NCI-H460 (cell line): Measurements from ENCODE around the gene SLC22A31. TPM values are rescaled to one million over a fixed set of nuclear protein-coding genes. Genes with fewer than 3 reads are reported as not detected.
A peak's percentile ranks its signal among the peaks of the same experiment; 100 is the strongest.
"Not testable (repeated sequence)": the region's sequence is repeated elsewhere in the genome, so short reads cannot be mapped to it uniquely, and the experiment has no call there.

Experiments
- DNase-seq: peaks from one replicate; pipeline ENCODE4 v3.0.0-alpha.2; 2016; ENCODE audit warnings: low read depth; ENCODE audit errors: extremely low read depth
- total RNA-seq: library from RNA; depleted of rRNA; stranded (reverse); fragments of >200 nt; shearing (Covaris generic); gene quantifications from 2 replicates; pipeline ENCODE4 v1.2.3, GENCODE V29; 2014

SLC22A31 gene
- total RNA-seq, 1 experiment from 2014 or later = not detected

GRCh38 chr16:89194340-89195311, 5.7 kb downstream of the SLC22A31 start:
- no peak for DNase-seq

- DNase-seq = no peak
These were observed 6.6 kb downstream of the SLC22A31 start for GRCh38 chr16:89193576-89194293.

GRCh38 chr16:89192956-89193575, 7.3 kb downstream of the SLC22A31 start:
- no peak for DNase-seq

GRCh38 chr16:89192186-89192955, 8.0 kb downstream of the SLC22A31 start:
- peak; percentile 72 for DNase-seq

- no peak for DNase-seq
These were observed 8.5 kb downstream of the SLC22A31 start for GRCh38 chr16:89191901-89192185.

- no peak for DNase-seq
These were observed 9.1 kb downstream of the SLC22A31 start for GRCh38 chr16:89191033-89191900.

- DNase-seq = no peak
These were observed 10.0 kb downstream of the SLC22A31 start for GRCh38 chr16:89190150-89190958.

GRCh38 chr16:89189358-89190025, 10.8 kb downstream of the SLC22A31 start:
- no peak for DNase-seq

DNA sequence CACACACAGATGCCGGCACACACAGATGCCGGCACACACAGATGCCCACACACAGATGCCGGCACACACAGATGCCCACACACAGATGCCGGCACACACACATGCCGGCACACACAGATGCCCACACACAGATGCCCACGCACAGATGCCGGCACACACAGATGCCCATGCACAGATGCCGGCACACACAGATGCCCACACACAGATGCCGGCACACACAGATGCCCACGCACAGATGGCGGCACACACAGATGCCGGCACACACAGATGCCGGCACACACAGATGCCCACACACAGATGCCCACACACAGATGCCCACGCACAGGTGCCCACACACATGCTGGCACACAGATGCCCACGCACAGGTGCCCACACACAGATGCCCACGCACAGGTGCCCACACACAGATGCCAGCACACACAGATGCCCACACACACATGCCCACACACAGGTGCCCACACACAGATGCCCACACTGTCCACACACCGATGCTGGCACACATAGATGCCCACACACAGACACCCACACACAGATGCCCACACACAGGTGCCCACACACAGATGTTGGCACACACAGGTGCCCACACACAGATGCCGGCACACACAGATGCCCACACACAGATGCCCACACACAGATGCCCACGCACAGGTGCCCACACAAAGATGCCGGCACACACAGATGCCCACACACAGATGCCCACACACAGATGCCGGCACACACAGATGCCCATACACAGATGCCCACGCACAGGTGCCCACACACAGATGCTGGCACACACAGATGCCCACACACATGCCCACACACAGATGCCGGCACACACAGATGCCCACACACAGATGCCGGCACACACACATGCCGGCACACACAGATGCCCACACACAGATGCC, 11.6 kb downstream of the SLC22A31 start:
- not testable (repeated sequence) for DNase-seq

DNA sequence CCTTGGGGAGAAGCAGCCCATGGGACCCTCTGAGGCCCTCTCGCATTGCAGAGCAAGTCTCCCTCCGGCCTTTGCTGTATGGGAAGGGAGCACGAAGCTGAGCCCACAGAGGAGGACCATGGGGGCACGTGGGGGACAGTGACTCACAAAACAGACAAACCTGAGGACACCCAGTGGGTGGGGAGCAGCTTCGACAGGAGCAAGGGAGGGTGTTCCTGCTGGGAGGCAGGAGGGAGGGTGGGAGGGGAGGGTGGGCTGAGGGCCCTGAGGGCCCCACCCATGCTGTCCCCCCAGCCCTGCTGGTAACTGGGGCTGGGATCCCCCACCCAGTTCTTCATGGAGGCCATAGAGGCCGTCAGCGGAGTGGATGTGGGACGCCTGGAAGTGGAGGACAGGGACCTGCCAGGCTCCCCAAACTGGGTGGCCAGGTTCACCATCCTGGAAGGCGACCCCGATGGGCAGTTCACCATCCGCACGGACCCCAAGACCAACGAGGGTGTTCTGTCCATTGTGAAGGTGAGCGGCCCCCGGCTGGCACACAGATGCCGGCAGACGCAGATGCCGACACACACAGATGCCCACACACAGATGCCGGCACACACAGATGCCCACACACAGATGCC, 12.5 kb downstream of the SLC22A31 start:
- DNase-seq = no peak

DNA sequence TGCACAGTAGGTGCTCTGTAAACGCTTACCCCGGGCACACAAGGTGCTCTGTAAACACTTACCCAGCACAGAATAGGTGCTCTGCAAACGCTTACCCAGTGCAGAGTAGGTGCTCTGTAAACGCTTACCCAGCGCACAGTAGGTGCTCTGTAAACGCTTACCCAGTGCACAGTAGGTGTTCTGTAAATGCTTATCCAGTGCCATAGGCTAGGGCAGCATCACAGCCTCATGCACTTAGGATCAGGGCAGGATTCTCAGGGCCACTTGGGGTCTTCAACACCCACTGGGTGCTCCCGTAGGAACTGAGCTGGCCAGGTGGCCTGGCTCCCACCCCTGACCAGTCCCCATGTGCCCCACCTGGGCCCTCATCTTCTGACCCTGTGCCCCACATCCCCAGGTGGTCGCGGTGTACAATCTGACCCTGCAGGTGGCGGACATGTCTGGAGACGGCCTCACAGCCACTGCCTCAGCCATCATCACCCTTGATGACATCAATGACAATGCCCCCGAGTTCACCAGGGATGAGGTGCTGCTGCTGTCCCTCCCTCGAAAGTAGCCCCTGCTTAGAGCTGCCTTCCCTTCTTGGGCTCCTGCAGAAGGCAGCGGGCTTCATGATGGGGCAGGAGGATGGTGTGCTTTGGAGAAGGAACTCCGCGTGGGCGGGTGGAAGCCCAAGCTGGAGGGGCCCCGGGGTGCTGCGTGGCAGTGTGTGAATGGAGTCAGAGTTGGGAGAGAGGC, 13.1 kb downstream of the SLC22A31 start:
- no peak for DNase-seq

DNA sequence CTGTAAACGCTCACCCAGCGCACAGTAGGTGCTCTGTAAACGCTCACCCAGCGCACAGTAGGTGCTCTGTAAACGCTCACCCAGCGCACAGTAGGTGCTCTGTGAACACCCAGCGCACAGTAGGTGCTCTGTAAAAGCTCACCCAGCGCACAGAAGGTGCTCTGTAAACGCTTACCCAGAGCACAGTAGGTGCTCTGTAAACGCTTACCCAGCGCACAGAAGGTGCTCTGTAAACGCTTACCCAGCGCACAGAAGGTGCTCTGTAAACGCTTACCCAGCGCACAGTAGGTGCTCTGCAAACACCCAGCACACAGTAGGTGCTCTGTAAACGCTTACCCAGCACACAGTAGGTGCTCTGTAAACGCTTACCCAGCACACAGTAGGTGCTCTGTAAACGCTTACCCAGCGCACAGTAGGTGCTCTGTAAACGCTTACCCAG, 13.7 kb downstream of the SLC22A31 start:
- not testable (repeated sequence) for DNase-seq

DNA sequence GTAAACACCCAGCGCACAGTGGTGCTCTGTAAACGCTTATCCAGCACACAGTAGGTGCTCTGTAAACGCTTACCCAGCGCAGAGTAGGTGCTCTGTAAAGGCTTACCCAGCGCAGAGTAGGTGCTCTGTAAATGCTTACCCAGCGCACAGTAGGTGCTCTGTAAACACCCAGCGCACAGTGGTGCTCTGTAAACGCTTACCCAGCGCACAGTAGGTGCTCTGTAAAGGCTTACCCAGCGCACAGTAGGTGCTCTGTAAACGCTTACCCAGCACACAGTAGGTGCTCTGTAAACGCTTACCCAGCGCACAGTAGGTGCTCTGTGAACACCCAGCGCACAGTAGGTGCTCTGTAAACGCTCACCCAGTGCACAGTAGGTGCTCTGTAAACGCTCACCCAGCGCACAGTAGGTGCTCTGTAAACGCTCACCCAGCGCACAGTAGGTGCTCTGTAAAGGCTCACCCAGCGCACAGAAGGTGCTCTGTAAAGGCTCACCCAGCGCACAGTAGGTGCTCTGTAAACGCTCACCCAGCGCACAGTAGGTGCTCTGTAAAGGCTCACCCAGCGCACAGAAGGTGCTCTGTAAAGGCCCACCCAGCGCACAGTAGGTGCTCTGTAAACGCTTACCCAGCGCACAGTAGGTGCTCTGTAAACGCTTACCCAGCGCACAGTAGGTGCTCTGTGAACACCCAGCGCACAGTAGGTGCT, 14.3 kb downstream of the SLC22A31 start:
- not testable (repeated sequence) for DNase-seq

DNA sequence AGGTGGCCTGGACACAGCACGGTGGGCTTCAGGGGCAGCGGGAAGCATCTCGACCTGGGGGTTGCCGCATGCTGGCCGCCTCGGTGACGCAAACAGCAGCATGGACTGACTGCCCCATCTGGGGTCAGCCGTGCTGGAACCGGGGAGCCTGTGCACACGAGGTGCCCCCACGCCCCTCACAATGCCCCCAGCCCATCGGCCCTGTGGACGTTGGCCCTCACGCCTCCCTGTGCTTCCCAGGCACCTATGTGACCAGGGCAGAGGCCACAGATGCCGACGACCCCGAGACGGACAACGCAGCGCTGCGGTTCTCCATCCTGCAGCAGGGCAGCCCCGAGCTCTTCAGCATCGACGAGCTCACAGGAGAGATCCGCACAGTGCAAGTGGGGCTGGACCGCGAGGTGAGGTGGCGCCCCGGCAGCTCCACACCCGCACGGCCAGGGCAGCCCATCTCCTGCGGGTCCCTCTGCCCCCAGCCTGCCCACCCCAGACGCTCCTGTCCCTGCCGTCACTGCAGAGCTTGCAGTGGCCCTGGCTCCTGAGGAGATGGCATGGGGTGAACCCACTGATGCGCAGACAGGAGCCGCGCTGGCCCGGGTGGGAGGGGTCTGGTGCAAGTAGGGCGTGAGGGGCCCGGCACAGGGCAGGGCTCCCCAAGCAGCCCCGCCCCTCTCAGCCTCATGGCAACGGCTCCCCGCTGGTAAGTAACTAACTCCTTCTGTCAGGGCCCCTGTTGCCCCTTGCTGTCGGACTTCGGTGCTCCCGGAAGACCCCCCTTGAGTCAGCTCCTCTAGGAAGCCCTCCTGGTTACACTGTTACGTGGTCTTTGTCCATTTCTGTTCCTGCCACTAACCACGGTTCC, 15.2 kb downstream of the SLC22A31 start:
- no peak for DNase-seq

DNA sequence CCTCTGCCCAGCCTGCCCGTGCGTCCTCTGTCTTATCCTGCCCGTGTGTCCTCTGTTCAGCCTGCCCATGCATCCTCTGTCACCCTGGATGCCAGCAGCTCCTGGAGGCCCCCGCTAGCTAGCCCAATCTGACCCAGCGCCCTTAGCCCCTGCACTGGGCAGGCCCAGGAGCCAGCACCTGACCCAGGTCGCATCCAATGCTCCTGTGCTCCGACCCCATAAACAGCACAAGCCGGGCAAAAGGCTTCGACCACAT, 15.7 kb downstream of the SLC22A31 start:
- DNase-seq = no peak
